GM12801 (cell line): ENCODE results near the gene GRIK3.

Experiments
- TF ChIP-seq, protein P1 (sequence below): IDR thresholded peaks from one replicate; pipeline ENCODE4 v1.5.1; 2011; ENCODE audit warnings: control low read depth; ENCODE audit not compliant: insufficient read length; ENCODE audit errors: extremely low read depth

Gene GRIK3

GRCh38 chr1:36883315-36883949 is 150.9 kb downstream of the GRIK3 start:
- TF ChIP-seq, protein P1, sequence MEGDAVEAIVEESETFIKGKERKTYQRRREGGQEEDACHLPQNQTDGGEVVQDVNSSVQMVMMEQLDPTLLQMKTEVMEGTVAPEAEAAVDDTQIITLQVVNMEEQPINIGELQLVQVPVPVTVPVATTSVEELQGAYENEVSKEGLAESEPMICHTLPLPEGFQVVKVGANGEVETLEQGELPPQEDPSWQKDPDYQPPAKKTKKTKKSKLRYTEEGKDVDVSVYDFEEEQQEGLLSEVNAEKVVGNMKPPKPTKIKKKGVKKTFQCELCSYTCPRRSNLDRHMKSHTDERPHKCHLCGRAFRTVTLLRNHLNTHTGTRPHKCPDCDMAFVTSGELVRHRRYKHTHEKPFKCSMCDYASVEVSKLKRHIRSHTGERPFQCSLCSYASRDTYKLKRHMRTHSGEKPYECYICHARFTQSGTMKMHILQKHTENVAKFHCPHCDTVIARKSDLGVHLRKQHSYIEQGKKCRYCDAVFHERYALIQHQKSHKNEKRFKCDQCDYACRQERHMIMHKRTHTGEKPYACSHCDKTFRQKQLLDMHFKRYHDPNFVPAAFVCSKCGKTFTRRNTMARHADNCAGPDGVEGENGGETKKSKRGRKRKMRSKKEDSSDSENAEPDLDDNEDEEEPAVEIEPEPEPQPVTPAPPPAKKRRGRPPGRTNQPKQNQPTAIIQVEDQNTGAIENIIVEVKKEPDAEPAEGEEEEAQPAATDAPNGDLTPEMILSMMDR: no peak

- TF ChIP-seq, protein P1: no peak
Observed at GRCh38 chr1:36882536-36883285, 151.6 kb downstream of the GRIK3 start.

GRCh38 chr1:36881541-36881940 is 152.8 kb downstream of the GRIK3 start:
- TF ChIP-seq, protein P1: no peak

- TF ChIP-seq, protein P1: no peak
Observed at GRCh38 chr1:36881068-36881405, 153.3 kb downstream of the GRIK3 start.

- TF ChIP-seq, protein P1: no peak
Observed at GRCh38 chr1:36880155-36881067, 153.9 kb downstream of the GRIK3 start.

DNA sequence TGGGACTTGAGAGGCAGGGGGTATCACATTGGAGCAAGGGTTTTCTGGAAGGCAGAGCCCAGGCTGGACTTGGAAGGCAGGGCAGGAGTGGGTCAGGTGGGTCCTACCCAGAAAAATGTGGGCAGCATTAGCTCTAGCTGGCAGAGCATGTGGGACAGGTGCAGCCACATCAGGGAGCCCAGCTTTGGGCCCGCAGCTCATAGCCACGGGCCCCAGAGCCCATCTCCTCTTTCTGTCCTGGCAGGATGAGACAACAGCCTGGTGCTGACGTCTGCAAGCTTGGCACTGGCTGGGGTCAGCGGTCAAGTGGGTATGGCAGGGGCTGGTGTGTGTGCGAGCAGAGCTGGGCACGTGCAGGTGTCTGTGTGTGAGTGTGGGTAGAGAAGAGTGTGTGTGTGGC is 154.7 kb downstream of the GRIK3 start:
- TF ChIP-seq, protein P1: no peak

- TF ChIP-seq, protein P1: no peak
Observed at GRCh38 chr1:36876990-36877389, 157.3 kb downstream of the GRIK3 start.
